MM.1S (cell line): ENCODE measurements around the gene PGF.

ENCODE experiments used
- CTCF ChIP-seq: fragments of 300-600 bp; sonication (generic); IDR thresholded peaks from 2 replicates; pipeline ENCODE4 v1.5.1; 2016; ENCODE audit warnings: antibody characterized with exemption, low read length, mixed read lengths
- EZH2phosphoT487 ChIP-seq: fragments of 300-600 bp; sonication (generic); IDR thresholded peaks from 2 replicates; pipeline ENCODE4 v1.6.1; 2018; ENCODE audit warnings: antibody characterized with exemption, low read length

GRCh38 chr14:74917178-74917543 is 38.2 kb downstream of the PGF start:
- TF ChIP-seq CTCF (no peak), EZH2phosphoT487 (no peak)
